SK-N-SH (cell line): ENCODE data around the gene MAST4. TPM values are rescaled to one million over a fixed set of nuclear protein-coding genes. Genes with fewer than 3 reads are reported as not detected.

Experiments used
- CTCF ChIA-PET: fragments of 300-600, 350-600 bp; formaldehyde crosslinking; extraction: SDS; loops from one replicate; lab custom pipeline; 2021; lab: Yijun Ruan, JAX
- POLR2A ChIA-PET: fragments of 350-600 bp; sonication (Branson Sonifier 250); formaldehyde crosslinking; extraction: SDS; loops from one replicate; lab custom pipeline; 2020; ENCODE audit warnings: antibody characterized with exemption, inconsistent platforms; lab: Yijun Ruan, JAX
- DNase-seq: peaks from one replicate; pipeline ENCODE4 v3.0.0; 2012
- H2AFZ ChIP-seq: fragments of 200-600 bp; sonication (generic); 2 replicates; pipeline ENCODE4 v1.8.1; 2016; ENCODE audit warnings: antibody characterized with exemption, mild to moderate bottlenecking, low read depth
- H3F3A ChIP-seq: fragments of 200-600 bp; sonication (generic); replicated peaks from 2 replicates; pipeline ENCODE3; 2016; ENCODE audit warnings: antibody characterized with exemption, mild to moderate bottlenecking; ENCODE audit not compliant: insufficient read depth
- H3K27ac ChIP-seq, 2 experiments: fragments of 200-500 bp in 1 of 2; fragments of 200-600 bp in 1 of 2; sonication (Bioruptor generic) in 1 of 2; sonication (generic), shearing (Covaris generic) in 1 of 2; 2 replicates each; pipeline versions ENCODE4 v1.5.1 to v1.6.1; 2014 to 2016; ENCODE audit warnings: low read depth in 2 of 2, inconsistent platforms in 1 of 2, low read length in 1 of 2, mild to moderate bottlenecking in 1 of 2, mixed read lengths in 1 of 2
- H3K27me3 ChIP-seq: fragments of 200-600 bp; sonication (generic), shearing (Covaris generic); 2 replicates; pipeline ENCODE4 v1.6.1; 2016; ENCODE audit warnings: mixed run types; ENCODE audit not compliant: insufficient read depth
- H3K36me3 ChIP-seq, 2 experiments: fragments of 200-500 bp in 1 of 2; fragments of 200-600 bp in 1 of 2; sonication (Bioruptor generic) in 1 of 2; sonication (generic) in 1 of 2; replicated peaks in 1 of 2; 2 replicates each; pipeline versions ENCODE3 to v1.5.1; 2014 to 2016; ENCODE audit warnings: low read length in 1 of 2, mild to moderate bottlenecking in 1 of 2; ENCODE audit not compliant: insufficient read depth in 2 of 2, control insufficient read depth in 1 of 2
- H3K4me1 ChIP-seq, 2 experiments: fragments of 200-500 bp in 1 of 2; fragments of 200-600 bp in 1 of 2; sonication (Bioruptor generic) in 1 of 2; sonication (generic), shearing (Covaris generic) in 1 of 2; 2 replicates each; pipeline versions ENCODE4 v1.5.1 to v1.6.1; 2014 to 2016; ENCODE audit warnings: low read depth in 1 of 2, low read length in 1 of 2, mixed run types in 1 of 2; ENCODE audit not compliant: insufficient read depth in 2 of 2, control insufficient read depth in 1 of 2
- H3K4me2 ChIP-seq: fragments of 200-600 bp; sonication (generic), shearing (Covaris generic); 2 replicates; pipeline ENCODE4 v1.6.1; 2017; ENCODE audit warnings: mixed run types
- H3K4me3 ChIP-seq, 2 experiments: fragments of 200-500 bp in 1 of 2; fragments of 200-600 bp in 1 of 2; sonication (Bioruptor generic) in 1 of 2; sonication (generic), shearing (Covaris generic) in 1 of 2; 2 replicates each; pipeline versions ENCODE4 v1.5.1 to v1.8.1; 2014 to 2016; ENCODE audit warnings: low read depth in 2 of 2, inconsistent platforms in 1 of 2, low read length in 1 of 2, mild to moderate bottlenecking in 1 of 2, mixed read lengths in 1 of 2, moderate library complexity in 1 of 2
- H3K79me2 ChIP-seq: fragments of 200-600 bp; sonication (generic); 2 replicates; pipeline ENCODE4 v1.8.1; 2017; ENCODE audit warnings: mild to moderate bottlenecking; ENCODE audit not compliant: insufficient read depth
- H3K9ac ChIP-seq: fragments of 200-600 bp; sonication (generic); 2 replicates; pipeline ENCODE4 v1.6.1; 2017; ENCODE audit warnings: mixed run types
- H3K9me2 ChIP-seq: fragments of 200-600 bp; sonication (generic); 2 replicates; pipeline ENCODE4 v1.6.1; 2017; ENCODE audit warnings: mixed run types
- H3K9me3 ChIP-seq: fragments of 200-600 bp; sonication (generic); 2 replicates; pipeline ENCODE4 v1.6.1; 2017; ENCODE audit warnings: mixed run types, mild to moderate bottlenecking, moderate library complexity
- H4K20me1 ChIP-seq: fragments of 200-600 bp; sonication (generic); 2 replicates; pipeline ENCODE4 v1.6.1; 2017; ENCODE audit warnings: mild to moderate bottlenecking, mixed run types; ENCODE audit not compliant: insufficient read depth
- EZH2phosphoT487 ChIP-seq: fragments of 200-600 bp; sonication (generic); IDR thresholded peaks from 2 replicates; pipeline ENCODE4 v1.6.1; 2017; ENCODE audit warnings: low read depth, mixed run types, mild to moderate bottlenecking, antibody characterized with exemption, moderate library complexity, borderline replicate concordance
- MAX ChIP-seq: IDR thresholded peaks from 2 replicates; pipeline ENCODE4 v1.4.0; 2012; ENCODE audit warnings: low read depth
- MEF2A ChIP-seq: IDR thresholded peaks from 2 replicates; pipeline ENCODE4 v1.4.0; 2012; ENCODE audit warnings: low read depth, borderline replicate concordance
- PBX3 ChIP-seq: IDR thresholded peaks from 2 replicates; pipeline ENCODE4; 2012
- REST ChIP-seq: IDR thresholded peaks from 2 replicates; pipeline ENCODE4 v1.6.1; 2012; ENCODE audit warnings: mild to moderate bottlenecking, low read depth, low read length, moderate library complexity
- RFX5 ChIP-seq: IDR thresholded peaks from 2 replicates; pipeline ENCODE4 v1.6.1; 2012; ENCODE audit warnings: mild to moderate bottlenecking, improper control_type of control experiment, low read length
- USF1 ChIP-seq: IDR thresholded peaks from 2 replicates; pipeline ENCODE4 v1.4.0; 2012; ENCODE audit warnings: low read depth, borderline replicate concordance
- USF2 ChIP-seq: fragments of 150-350 bp; IDR thresholded peaks from 2 replicates; pipeline ENCODE4 v1.6.1; 2017; ENCODE audit warnings: antibody characterized with exemption, low read length, low read depth, borderline replicate concordance
- YY1 ChIP-seq: IDR thresholded peaks from 2 replicates; pipeline ENCODE4 v1.4.0; 2012; ENCODE audit warnings: low read depth, mild to moderate bottlenecking
- ZBTB33 ChIP-seq: IDR thresholded peaks from 2 replicates; pipeline ENCODE4 v1.4.0; 2012; ENCODE audit warnings: low read depth, borderline replicate concordance
- polyA plus RNA-seq, 3 experiments: library from polyadenylated mRNA; depleted of rRNA; stranded (reverse); fragments of >200 nt; gene quantifications; 2 replicates each; pipeline ENCODE4 v1.2.3, GENCODE V29; 2012

Gene MAST4
- polyA plus RNA-seq, 1 of the 3 experiments (the other 2 are of a cell fraction): 2.2 TPM

- no peak for TF ChIP-seq USF2
- TF ChIP-seq USF1: no peak
- TF ChIP-seq MAX: no peak
- no peak for TF ChIP-seq EZH2phosphoT487
- no peak for TF ChIP-seq PBX3
- no peak for TF ChIP-seq ZBTB33
Observed at GRCh38 chr5:66963559-66963971, 367.4 kb downstream of the MAST4 start (continued).

- Histone ChIP-seq H3K4me3 (no peak overlapping the region), H3K9me2 (no peaks in the 10 kb centered on the region), H3K27ac (no peak overlapping the region), H3F3A (no peaks in the 10 kb centered on the region), H3K27me3 (no peaks in the 10 kb centered on the region), H4K20me1 (no peaks in the 10 kb centered on the region), H3K4me2 (no peak overlapping the region), H3K9ac (no peak overlapping the region), H3K36me3 (no peaks in the 10 kb centered on the region), H3K4me1 (peaks cover 0 to 5% of the 10 kb centered on the region in 2 experiments; a peak in 1 of 4 replicates), H3K9me3 (no peaks in the 10 kb centered on the region), H3K79me2 (no peaks in the 10 kb centered on the region), H2AFZ (no peak overlapping the region)
- TF ChIP-seq RFX5 (no peak), MEF2A (no peak), USF2 (no peak), PBX3 (no peak), YY1 (no peak), REST (no peak)
- ChIA-PET POLR2A (no interaction called here), CTCF (no interaction called here)
- no peak for DNase-seq
Observed at GRCh38 chr5:66966439-66966838, 370.2 kb downstream of the MAST4 start.
